RWPE2 (cell line): ENCODE data around the gene THRB.

Experiments used
- ATAC-seq: fragments of 200-7000 bp; cut with Tn5 transposase; 3 replicates; pipeline ENCODE4 v1.9.1; 2021; ENCODE audit warnings: low read depth
- DNase-seq: peaks from one replicate; pipeline ENCODE4 v3.0.0-alpha.2; 2020; ENCODE audit warnings: low spot score
- H3K27ac ChIP-seq: fragments of 450-650 bp; 2 replicates; pipeline ENCODE4 v1.5.1; 2017; ENCODE audit warnings: mild to moderate bottlenecking; ENCODE audit not compliant: poor library complexity, severe bottlenecking
- H3K27me3 ChIP-seq: fragments of 250-450 bp; sonication (Bioruptor Pico); 2 replicates; pipeline ENCODE4 v1.5.1; 2021; ENCODE audit warnings: mild to moderate bottlenecking, moderate library complexity; ENCODE audit not compliant: insufficient read depth, poor library complexity, severe bottlenecking
- H3K36me3 ChIP-seq: fragments of 250-450 bp; sonication (Bioruptor Pico); 2 replicates; pipeline ENCODE4 v1.5.1; 2020; ENCODE audit warnings: low read depth, mild to moderate bottlenecking, moderate library complexity
- H3K4me1 ChIP-seq: fragments of 250-450 bp; sonication (Bioruptor Pico); 2 replicates; pipeline ENCODE4 v1.5.1; 2021; ENCODE audit warnings: mild to moderate bottlenecking, moderate library complexity; ENCODE audit not compliant: insufficient read depth, poor library complexity, severe bottlenecking
- H3K4me3 ChIP-seq: fragments of 250-450 bp; sonication (Bioruptor Pico); 2 replicates; pipeline ENCODE4 v1.5.1; 2021; ENCODE audit warnings: mild to moderate bottlenecking, moderate library complexity; ENCODE audit not compliant: severe bottlenecking
- H3K9me3 ChIP-seq: fragments of 250-450 bp; sonication (Bioruptor Pico); 2 replicates; pipeline ENCODE4 v1.5.1; 2021; ENCODE audit warnings: mild to moderate bottlenecking, moderate library complexity; ENCODE audit not compliant: severe bottlenecking
- TF ChIP-seq, protein P1 (sequence below): fragments of 450-650 bp; IDR thresholded peaks from one replicate; pipeline ENCODE4 v1.5.1; 2017; ENCODE audit warnings: mild to moderate bottlenecking, moderate library complexity; ENCODE audit not compliant: poor library complexity, severe bottlenecking

THRB gene

DNA sequence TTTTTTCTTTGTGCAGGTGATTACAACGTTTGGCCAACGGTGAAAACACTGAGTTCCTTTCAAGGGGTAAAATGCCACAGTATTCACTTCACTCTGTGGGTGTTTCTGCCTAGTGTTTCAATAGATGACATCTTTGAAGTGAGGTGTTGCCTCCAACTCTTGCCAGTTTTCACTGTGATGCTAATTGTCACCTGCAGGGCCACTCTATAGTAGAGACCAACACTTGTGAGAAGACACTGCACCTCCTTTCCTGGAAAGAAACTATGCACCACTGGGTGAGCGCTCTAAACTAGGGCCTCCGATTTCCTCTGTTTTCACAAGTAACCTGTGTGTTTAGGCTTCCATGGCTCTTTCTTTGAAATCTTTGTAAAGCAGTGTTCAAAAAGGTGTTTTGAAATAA, 98.3 kb downstream of the THRB start:
- ATAC-seq (no peak), DNase-seq (no peak)
- TF ChIP-seq, protein P1, sequence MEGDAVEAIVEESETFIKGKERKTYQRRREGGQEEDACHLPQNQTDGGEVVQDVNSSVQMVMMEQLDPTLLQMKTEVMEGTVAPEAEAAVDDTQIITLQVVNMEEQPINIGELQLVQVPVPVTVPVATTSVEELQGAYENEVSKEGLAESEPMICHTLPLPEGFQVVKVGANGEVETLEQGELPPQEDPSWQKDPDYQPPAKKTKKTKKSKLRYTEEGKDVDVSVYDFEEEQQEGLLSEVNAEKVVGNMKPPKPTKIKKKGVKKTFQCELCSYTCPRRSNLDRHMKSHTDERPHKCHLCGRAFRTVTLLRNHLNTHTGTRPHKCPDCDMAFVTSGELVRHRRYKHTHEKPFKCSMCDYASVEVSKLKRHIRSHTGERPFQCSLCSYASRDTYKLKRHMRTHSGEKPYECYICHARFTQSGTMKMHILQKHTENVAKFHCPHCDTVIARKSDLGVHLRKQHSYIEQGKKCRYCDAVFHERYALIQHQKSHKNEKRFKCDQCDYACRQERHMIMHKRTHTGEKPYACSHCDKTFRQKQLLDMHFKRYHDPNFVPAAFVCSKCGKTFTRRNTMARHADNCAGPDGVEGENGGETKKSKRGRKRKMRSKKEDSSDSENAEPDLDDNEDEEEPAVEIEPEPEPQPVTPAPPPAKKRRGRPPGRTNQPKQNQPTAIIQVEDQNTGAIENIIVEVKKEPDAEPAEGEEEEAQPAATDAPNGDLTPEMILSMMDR: no peak
- H3K4me1 ChIP-seq: no peaks in the 10 kb centered on the region
- no peaks in the 10 kb centered on the region for H3K36me3 ChIP-seq
- no peaks in the 10 kb centered on the region for H3K27me3 ChIP-seq
- H3K27ac ChIP-seq: no peak overlapping the region
- H3K9me3 ChIP-seq: no peaks in the 10 kb centered on the region
- no peak overlapping the region for H3K4me3 ChIP-seq

- no peaks in the 10 kb centered on the region for H3K36me3 ChIP-seq
- H3K27me3 ChIP-seq: no peaks in the 10 kb centered on the region
- H3K27ac ChIP-seq: no peak overlapping the region
- H3K4me3 ChIP-seq: no peak overlapping the region
- no peaks in the 10 kb centered on the region for H3K9me3 ChIP-seq
- DNase-seq (no peak), ATAC-seq (no peak)
- peaks cover under 1% of the 10 kb centered on the region for H3K4me1 ChIP-seq
- TF ChIP-seq, protein P1: no peak
Observed at GRCh38 chr3:24394754-24395153, 99.9 kb downstream of the THRB start.

DNA sequence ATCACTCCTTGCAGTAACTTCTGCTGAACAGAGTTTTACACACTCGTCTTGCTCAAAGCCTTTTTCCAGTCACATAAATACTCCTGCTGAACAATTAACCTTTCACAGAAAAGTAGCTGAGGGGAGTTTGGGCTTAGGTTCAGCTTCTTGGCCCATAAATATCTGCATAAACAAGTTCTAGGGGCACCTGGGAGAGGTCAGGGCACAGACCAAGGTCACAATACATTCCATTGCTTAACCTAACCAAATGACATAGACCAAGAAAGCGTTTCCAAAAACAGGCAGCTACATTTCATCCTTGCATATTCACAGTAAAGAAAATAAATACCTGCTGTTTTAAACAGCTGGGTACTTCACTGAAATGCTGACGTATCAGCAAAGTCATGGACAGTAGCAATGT, 101.3 kb downstream of the THRB start:
- TF ChIP-seq, protein P1: no peak
- Histone ChIP-seq H3K27ac (no peak overlapping the region), H3K4me3 (no peak overlapping the region), H3K36me3 (no peaks in the 10 kb centered on the region), H3K4me1 (peaks cover 14% of the 10 kb centered on the region), H3K9me3 (no peaks in the 10 kb centered on the region), H3K27me3 (no peaks in the 10 kb centered on the region)
- DNase-seq: no peak
- no peak for ATAC-seq

DNA sequence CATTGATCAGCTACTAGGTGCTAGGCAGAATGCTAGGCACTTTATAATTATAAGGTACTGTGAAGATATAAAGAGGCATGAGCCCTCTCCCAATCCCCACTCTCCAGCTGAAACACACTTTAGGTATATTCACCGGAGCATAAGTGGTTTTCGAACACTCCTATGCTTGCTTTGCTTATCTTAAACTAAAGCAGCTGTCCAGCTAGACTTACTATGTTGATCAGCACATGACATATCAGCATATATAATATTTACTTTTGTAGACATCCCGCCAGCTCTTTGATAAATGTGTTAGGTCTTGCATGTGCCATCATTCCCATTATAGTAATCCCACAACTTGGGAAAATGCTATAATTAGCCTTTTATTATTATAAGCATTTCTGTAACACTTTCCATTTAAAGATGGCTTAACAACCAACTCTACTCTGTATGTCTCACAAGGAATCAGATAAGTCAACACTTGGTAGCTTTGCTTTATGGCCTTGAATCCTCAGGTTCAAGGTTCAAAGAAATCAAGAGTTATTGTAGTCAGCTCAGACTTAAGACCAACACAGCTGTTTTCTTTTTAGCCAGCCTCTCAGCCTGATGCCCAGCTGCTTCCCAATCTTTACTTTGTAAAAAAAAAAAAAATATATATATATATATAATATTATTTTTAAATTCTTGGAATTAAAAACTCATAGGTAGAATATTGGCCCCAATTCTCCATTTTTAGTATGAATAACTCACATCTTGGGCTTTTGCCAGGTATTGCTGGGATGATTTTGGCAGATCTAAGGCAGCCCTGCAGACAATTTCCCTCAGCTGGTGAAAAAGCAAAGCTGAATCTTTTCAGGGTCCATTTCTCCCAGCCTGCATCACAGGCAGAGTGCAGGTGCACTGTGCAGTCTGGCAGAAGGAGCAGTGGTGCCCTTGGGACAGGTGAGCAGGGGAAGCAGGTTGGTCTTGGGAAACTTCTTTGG, 104.2 kb downstream of the THRB start:
- H3K27me3 ChIP-seq: no peaks in the 10 kb centered on the region
- H3K4me3 ChIP-seq: no peak overlapping the region
- H3K36me3 ChIP-seq: no peaks in the 10 kb centered on the region
- no peak for ATAC-seq
- H3K4me1 ChIP-seq: peaks cover 30% of the 10 kb centered on the region
- DNase-seq: no peak
- H3K9me3 ChIP-seq: no peaks in the 10 kb centered on the region
- H3K27ac ChIP-seq: no peak overlapping the region
- TF ChIP-seq, protein P1: no peak
